ENCODE results near the gene ATL3.
A peak's percentile ranks its signal among the peaks of the same experiment; 100 is the strongest.
"Not testable (repeated sequence)": the region's sequence is repeated elsewhere in the genome, so short reads cannot be mapped to it uniquely, and the experiment has no call there.

The ATL3 gene

GRCh38 chr11:63629426-63629825 is 41.8 kb downstream of the ATL3 start:
- no peak overlapping the region for H3K4me3 ChIP-seq (ENCODE audit: low read depth, low read length)
- no peak for DNase-seq (ENCODE audit: low read depth)

DNA sequence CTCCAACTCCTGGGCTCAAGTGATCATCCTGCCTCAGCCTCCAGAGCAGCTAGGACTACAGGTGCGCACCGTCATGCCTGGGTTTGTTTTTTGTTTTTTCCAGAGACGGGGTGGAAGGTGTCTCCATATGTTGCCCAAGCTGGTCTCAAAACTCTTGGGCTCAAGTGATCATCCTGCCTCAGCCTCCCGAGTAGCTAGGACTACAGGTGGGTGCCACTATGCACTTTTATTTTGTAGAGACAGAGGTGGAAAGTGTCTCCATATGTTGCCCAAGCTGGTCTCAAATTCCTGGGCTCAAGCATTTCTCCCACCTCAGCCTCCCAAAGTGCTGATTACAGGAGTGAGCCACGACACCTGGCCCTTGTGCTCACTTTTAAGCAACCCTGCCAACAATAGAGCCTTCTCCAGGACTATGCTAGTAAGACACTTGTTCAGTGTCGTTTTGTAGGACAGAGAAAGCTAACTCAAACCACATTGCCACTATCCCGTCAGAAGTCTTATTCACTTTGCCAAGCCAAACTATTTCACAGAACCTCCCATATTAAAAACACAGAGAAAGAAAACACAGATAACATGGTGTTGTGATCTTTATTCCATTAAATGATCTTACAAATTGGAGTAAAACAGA is 47.5 kb downstream of the ATL3 start:
- H3K4me3 ChIP-seq (ENCODE audit: low read depth, low read length) = no peak overlapping the region
- no peak for DNase-seq (ENCODE audit: low read depth)

GRCh38 chr11:63622323-63622722 is 48.9 kb downstream of the ATL3 start:
- no peak overlapping the region for H3K4me3 ChIP-seq (ENCODE audit: low read depth, low read length)
- DNase-seq (ENCODE audit: low read depth) = no peak

GRCh38 chr11:63621071-63621470 is 50.1 kb downstream of the ATL3 start:
- DNase-seq (ENCODE audit: low read depth) = no peak
- no peak overlapping the region for H3K4me3 ChIP-seq (ENCODE audit: low read depth, low read length)

DNA sequence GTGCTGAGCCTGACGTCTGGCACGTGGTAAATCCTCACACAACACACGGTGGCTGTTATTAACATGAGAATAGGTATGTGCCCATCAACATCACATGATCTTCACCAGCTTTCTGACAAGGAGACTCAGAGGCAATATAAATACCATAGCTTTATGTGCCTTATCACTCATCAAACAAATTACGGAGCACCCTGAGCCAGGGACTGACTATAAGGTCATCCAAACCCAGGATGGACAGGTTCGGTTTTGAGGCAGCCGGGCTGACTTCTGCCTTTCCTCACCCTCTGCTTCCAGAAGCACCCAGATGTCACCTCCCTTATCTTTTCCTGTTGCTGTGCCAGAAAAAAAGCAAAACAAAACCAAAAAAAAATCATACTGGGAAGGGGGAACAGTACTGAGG is 51.2 kb downstream of the ATL3 start:
- no peak overlapping the region for H3K4me3 ChIP-seq (ENCODE audit: low read depth, low read length)
- DNase-seq (ENCODE audit: low read depth) = no peak

DNA sequence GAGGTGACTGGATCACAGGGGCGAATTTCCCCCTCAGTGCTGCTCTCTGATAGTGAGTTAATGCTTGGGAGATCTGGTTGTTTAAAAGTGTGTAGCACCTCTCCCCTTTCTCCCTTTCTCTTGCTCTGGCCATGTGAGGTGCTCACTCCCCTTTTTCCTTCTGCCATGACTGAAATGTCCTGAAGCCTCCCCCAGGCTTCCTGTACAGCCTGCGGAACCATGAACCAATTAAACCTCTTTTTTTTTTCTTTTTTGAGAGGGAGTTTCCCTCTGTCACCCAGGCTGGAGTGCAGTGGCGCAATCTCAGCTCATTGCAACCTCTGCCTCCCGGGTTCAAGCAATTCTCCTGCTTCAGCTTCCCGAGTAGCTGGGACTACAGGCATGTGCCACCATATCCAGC is 53.5 kb downstream of the ATL3 start:
- not testable (repeated sequence) for H3K4me3 ChIP-seq (ENCODE audit: low read depth, low read length); DNase-seq (ENCODE audit: low read depth)

GRCh38 chr11:63616953-63617352 is 54.2 kb downstream of the ATL3 start:
- no peak for DNase-seq (ENCODE audit: low read depth)
- no peak overlapping the region for H3K4me3 ChIP-seq (ENCODE audit: low read depth, low read length)

DNA sequence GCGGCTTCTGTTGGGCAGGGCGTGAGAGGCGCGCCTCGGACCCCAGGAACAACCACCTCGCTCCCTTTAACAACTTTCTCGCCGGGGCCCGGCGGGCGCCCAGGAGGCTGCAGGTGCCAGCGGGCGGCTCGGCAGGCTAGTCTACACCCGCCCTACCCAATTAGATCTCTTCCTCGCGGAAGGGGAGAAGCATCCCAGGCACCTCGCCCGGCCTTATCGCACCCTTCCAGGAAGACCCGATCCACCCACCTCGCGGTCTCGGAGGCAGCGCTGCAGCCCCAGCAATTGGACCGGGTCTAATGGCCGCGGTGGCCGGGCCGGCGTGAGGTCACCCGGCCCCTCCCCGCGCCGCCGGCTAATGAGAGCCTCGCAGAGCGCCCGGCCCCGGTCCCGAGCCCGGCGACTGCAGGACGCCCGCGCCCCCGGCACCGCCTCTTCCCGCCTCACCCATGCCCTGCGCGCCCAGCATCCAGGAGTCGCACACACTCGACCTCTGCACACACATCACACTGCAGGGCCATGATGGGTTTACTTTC is 57.0 kb downstream of the ATL3 start, which contains the start of gene PLAAT3:
Gene PLAAT3, minus strand, starts transcription at position 298 of the 536 bp plus-strand sequence. CDS start 419 bp downstream, outside the sequence.
- H3K4me3 ChIP-seq (ENCODE audit: low read depth, low read length) = peak within 1 kb of the TSS; percentile 55
- DNase-seq (ENCODE audit: low read depth) = no peak

DNA sequence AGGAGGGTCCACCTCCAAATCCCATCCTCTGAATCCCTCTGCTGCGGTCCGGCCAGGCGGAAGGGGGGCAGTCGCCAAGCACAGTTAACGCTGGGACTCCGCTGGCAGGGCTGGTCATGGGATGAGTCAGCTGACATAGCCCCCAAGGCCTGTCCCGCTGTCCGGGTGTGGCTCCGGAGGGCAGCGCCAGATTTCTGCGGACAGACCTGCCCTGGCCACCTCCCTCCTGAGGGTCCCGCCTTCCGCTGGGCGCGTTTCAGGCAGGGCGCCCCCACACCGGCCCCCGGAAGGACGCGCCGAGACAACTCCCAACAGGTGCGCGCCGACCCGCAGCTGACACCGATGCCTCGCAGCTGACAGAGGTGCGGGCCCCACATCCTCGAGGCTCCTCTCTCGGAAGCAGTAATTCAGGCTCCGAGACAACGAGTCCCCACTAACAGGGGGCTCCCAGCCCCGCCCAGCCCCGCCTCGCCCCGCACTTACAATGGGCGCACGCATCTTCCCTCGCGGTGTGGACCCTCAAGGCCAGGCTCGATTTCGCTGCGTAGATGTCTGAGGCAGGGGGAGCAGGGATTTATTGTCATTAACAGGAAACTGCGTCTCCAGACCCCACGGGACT is 57.5 kb downstream of the ATL3 start:
- peak overlapping the region; percentile 55 for H3K4me3 ChIP-seq (ENCODE audit: low read depth, low read length)
- no peak for DNase-seq (ENCODE audit: low read depth)

GRCh38 chr11:63612181-63612580 is 59.0 kb downstream of the ATL3 start:
- no peak for DNase-seq (ENCODE audit: low read depth)
- H3K4me3 ChIP-seq (ENCODE audit: low read depth, low read length) = no peak overlapping the region

DNA sequence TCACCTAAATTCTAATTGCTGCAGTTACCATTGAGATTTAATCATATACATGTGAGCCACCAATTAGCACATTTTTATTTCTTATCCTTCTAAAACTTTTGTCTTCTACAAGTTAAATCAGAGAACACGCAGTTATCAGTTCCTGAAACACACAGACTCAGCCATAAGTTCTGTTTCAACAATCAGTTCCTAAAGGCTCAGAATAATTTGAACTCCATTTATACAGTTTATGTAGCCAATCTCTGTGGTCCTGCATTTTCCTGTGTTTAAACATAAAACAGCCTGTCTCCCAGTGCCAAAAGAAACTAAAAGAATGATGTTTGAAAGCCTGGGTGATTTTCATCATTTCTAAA is 59.8 kb downstream of the ATL3 start:
- no peak overlapping the region for H3K4me3 ChIP-seq (ENCODE audit: low read depth, low read length)

DNA sequence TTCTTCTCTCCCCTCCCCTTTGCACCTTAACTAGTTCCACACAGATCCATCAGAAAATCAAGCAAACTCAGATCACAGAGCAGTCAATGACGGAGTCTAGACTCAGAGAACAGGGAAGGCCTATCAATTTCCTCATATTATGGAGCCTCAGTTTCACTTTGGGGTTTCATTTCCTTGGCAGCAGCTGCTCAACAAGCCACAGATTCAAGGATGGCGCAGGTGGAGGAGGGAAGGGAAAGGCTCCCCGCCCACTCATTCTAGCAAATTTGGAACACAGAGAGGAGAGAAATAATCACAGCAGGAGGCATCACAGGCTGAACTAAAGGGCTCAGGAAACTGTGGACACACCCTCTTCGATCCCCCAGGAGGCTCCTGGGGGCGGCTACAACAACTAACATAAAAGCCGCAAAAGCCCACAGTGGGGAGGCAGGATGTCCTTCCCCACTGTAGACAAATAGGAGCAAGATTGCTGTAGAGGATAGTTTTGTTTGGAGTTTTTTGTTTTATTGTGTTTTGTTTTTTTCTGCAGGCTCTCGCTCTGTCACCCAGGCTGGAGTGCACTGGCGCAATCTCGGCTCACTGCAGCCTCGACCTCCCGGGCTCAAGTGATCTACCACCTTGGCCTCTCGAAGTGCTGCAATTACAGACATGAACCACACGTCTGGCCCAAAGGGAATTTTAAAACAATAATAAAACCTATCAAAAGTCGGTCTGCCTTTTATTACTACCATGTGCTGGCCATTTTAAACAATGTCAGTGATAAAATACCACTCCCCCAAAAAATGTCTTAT is 60.4 kb downstream of the ATL3 start:
- no peak overlapping the region for H3K4me3 ChIP-seq (ENCODE audit: low read depth, low read length)

More for the DNA sequence above, 59.8 kb downstream of the ATL3 start:
- DNase-seq (ENCODE audit: low read depth) = no peak

GRCh38 chr11:63609971-63610580 is 61.1 kb downstream of the ATL3 start:
- H3K4me3 ChIP-seq (ENCODE audit: low read depth, low read length) = no peak overlapping the region
- no peak for DNase-seq (ENCODE audit: low read depth)

More for the DNA sequence above, 60.4 kb downstream of the ATL3 start:
- peak; percentile 13 for DNase-seq (ENCODE audit: low read depth)

GRCh38 chr11:63609536-63609935 is 61.6 kb downstream of the ATL3 start:
- H3K4me3 ChIP-seq (ENCODE audit: low read depth, low read length) = no peak overlapping the region
- no peak for DNase-seq (ENCODE audit: low read depth)

GRCh38 chr11:63608353-63609345 is 62.5 kb downstream of the ATL3 start:
- H3K4me3 ChIP-seq (ENCODE audit: low read depth, low read length) = no peak overlapping the region
- no peak for DNase-seq (ENCODE audit: low read depth)

GRCh38 chr11:63603180-63603518 is 68.0 kb downstream of the ATL3 start:
- no peak for DNase-seq (ENCODE audit: low read depth)
- H3K4me3 ChIP-seq (ENCODE audit: low read depth, low read length) = no peak overlapping the region

DNA sequence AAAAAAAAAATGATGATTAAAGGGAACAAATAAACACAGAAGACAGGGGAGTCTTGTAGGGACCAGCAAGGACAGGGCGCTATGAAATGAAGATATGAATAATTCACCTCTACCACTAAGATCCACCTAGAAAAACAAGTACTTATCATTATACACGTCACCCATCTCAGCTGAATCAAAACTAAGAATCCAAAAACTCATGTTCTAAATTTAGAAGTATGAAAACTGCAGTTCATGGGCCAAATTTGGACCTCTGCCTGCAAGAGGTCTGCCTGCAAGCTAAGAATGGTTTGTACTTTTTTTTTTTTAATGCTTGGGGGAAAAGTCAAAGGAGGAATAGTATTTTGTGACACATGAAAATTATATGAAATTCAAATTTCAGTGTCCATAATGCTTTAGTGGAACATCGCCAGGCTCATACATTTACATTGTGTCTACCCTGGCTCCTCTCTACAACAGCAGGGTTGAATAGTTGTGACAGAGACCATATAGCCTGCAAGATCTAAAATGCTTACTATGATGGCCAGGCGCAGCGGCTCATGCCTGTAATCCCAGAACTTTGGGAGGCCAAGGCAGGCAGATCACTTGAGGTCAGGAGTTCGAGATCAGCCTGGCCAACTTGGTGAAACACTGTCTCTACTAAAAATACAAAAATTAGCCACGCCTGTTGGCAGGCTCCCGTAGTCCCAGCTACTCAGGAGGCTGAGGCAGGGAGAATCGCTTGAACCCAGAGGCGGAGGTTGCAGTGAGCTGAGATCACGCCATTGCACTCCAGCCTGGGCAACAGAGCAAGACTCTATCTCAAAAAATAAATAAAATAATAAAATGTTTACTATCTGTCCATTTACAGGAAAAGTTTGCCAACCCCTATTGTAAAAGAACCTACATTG is 68.6 kb downstream of the ATL3 start:
- H3K4me3 ChIP-seq (ENCODE audit: low read depth, low read length); DNase-seq (ENCODE audit: low read depth): not testable (repeated sequence)

Data from skeletal muscle cell (primary cell).